AG09319 (cell line): ENCODE results near the gene SCAMP3.
"Not testable (repeated sequence)": the region's sequence is repeated elsewhere in the genome, so short reads cannot be mapped to it uniquely, and the experiment has no call there.

Experiments used
- DNase-seq: peaks from one replicate; pipeline ENCODE4 v3.0.0-alpha.2; 2010; ENCODE audit warnings: low read depth; ENCODE audit errors: extremely low read depth
- CTCF ChIP-seq: IDR thresholded peaks from 2 replicates; pipeline ENCODE4 v1.5.1; 2011; ENCODE audit warnings: low read depth, mild to moderate bottlenecking, inconsistent platforms, low read length, moderate library complexity

Gene SCAMP3

DNA sequence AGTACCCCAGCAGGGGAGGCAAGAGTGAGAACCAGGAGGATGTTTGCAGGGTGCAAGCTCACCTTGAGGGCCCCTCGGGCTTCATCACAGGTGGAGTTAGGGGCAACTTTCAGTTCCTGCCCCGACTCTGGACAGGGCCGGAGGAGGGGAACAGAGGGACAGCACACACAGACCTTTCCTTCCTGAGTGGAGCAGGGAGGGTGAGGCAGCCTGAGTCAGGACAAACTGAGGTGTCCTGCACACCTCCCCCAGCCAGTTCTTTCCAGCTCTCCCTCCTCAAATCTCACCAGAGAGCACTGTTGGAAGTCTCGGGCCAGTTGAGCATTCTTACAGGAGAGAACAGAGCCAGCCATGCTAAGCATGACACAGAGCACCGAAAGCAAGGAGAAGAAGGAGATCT lies 8.4 kb downstream of the SCAMP3 start:
- TF ChIP-seq CTCF = no peak
- DNase-seq = no peak

DNA sequence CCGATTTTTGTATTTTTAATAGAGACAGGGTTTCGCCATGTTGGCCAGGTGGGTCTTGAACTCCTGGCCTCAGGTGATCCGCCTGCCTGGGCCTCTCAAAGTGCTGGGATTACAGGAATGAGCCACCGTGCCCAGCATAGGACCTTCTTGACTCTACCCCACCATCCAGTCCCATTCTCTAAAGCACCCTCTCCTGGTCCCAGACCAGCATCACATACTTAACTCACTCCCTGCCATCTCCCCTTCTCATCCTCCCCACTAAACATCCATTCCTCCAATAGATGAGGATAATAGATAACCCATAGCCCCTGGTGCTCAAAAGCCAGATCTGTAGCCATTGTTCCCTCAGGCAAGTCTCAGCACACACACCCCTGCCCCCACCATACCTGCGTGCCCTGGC lies 9.0 kb downstream of the SCAMP3 start:
- no peak for DNase-seq
- TF ChIP-seq CTCF = no peak; the same call in 1 of the 2 replicates

GRCh38 chr1:155251566-155251965 lies 10.6 kb downstream of the SCAMP3 start:
- no peak for TF ChIP-seq CTCF
- no peak for DNase-seq

DNA sequence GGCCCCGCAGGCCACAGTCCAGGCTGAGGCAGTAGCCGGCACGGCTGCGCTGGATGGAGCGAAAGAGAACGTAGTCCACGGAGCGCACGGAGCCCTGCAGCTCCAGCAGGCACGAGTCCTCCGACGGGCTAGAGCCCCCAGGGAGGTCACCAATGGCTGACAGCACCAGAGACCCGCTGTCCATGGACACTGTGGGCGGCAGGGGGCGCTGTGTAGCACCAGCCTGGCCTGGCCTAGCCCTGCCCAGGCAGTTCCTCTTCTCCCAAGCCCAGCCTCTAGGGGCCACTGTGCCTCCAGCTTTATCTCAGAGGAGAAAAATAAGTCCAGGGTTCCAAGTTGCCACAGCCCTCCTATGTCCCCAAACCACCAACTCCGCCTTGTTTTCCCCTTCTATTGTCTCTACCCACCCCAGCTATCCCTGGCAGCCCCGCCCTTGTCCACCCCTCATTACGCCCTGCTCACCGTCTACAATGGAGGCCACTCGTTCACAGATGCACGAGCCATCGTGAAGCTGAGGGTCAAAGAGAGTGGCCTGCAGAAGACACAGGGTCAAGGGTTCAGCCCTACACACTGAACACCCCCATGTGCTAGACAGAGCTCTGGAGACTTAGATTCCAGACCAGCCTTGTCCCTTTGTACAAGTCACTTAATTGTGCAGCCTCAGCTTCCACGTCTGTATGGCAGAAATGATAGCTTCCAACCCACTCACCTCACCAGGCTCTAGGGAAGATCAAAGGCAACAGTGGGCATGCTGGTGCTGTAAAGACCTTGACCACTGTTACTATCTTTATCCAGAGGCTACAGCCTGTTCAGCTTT lies 11.3 kb downstream of the SCAMP3 start:
- peak; percentile 72 for DNase-seq
- peak; percentile 100 for TF ChIP-seq CTCF

GRCh38 chr1:155250246-155250632 lies 11.9 kb downstream of the SCAMP3 start:
- DNase-seq = no peak
- no peak for TF ChIP-seq CTCF

- no peak for TF ChIP-seq CTCF
- no peak for DNase-seq
Observed at GRCh38 chr1:155247667-155248553, 14.2 kb downstream of the SCAMP3 start.

GRCh38 chr1:155246796-155247195 lies 15.4 kb downstream of the SCAMP3 start:
- not testable (repeated sequence) for DNase-seq
